HG02610 (cell line): ENCODE measurements around the gene PIEZO1.
"Not testable (repeated sequence)": the region's sequence is repeated elsewhere in the genome, so short reads cannot be mapped to it uniquely, and the experiment has no call there.

ENCODE experiments used
- ATAC-seq: cut with Tn5 transposase; IDR thresholded peaks from one replicate; pipeline ENCODE4 v1.9.1; 2021; ENCODE audit warnings: mild to moderate bottlenecking, moderate library complexity; ENCODE audit not compliant: unreplicated experiment

PIEZO1 gene

GRCh38 chr16:88784074-88784855 is 755 bp downstream of the PIEZO1 start:
- ATAC-seq, result no peak

DNA sequence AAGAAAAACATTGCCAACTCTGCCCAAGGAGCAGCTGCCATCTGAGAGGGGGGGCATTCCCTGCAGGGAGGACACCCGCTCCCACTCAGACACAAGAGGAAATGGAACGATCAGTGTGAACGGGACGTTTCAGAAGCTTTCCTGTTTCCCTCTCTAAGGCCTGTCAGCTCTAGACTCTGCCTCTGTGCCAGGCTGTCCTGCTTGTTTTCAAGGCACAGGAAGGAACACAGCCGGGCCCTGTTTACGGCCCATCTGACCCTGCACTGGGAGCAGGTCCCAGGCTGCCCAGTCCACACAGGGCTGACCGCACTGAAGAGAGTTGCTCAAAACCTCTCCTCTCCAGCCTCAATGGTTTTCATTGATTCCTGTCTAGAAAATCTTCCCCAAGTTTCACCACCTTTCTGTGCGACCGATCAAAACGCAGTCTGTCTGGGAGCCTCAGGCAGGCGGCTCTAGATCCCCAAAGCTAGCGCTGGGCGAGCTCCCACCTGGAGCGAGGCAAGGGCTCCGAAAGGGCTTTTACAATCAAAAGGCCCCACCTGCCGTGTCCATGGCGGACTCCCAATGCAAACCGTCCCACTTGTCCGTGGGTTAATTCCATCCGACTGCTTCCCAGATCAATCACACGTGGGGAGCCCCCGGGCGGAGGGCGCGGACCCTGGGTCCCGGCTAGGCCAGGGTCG is 1.5 kb downstream of the PIEZO1 start:
- no peak for ATAC-seq

DNA sequence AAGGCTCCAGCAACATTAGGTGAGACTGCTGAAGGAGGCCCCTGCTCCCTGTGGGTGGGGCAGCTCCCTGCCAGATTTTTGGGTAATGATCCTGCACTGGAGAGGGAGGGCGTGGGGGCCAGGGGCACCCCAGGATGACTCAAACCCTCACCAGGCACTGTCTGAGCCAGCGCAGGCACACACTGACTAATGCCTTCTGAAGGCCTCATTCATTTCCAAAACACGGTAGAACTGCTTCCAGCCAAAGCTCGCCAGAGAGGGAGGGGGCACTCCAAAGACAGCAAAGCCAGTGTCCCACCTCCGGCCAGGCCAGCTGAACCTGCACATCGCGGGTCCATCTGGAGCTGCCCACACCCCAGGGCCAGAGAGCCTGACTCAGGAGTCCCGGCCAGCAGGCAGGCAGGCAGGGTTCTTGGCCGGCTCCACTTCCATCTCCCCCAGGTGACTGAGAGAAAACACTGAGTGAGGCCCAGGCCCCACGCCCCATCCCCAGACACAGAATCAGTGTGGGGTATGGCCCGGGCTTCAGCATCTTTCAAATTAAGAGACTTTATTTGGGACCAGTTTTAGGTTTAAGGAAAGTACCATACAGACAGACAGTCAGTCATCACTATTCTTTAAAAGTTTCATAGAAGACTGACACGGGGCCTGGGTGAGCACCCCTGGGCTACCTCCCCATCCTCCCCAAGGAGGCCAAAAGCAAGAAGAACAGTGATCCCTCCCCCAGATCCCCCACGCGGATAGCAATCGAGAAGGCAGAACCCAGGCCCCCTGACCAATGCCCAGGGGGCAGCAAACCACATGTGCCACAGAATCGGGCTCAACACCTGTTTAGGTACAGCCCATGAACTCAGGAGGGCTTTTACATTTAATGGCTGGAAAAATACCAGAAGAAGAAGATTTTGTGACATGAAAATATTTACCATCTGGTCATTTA is 2.3 kb downstream of the PIEZO1 start:
- no peak for ATAC-seq

DNA sequence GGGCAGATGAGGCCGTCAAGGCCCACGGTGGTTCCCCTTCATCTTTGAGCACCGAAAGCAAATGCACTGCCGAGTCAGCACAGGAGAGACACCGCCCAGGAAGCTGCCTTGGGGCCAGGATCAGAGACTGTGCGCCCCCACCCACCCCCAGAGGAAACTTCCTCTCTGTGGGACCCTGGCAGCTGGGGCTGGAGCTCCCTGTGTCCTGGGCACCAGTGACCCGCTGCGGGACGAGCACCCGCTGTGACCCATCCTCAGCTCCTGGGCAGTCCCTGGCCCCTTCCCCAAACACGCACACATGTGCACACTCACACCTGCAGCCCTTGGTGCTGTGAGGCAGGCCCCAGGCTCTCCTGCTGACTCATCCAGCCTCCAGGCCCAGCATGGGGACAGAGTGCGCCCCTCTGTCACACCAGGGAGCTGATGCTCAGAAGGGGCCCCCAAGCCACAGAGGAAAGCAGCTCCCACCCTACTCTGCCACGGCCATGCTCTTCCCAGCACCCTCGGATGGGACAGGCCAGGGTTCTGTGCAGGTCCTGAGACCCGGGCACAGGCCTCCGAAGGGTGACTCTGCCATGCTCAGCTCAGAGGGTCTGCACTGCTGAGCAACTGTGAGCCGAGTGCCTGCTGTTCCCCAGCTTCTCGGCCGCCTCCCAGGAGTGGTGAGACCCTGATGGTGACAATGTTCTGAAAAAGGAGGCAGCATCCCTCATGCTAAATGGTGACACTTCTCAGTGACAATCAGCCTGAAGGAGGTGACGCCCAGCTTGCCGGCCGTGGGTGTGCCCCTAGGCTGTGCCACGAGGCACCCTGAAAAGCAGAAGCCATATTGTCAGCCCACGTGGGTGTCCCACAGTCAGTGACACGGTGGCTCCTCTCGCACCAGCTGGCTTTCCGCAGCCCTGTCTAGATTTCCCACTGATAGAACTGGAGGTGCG is 3.6 kb downstream of the PIEZO1 start:
- no peak for ATAC-seq

DNA sequence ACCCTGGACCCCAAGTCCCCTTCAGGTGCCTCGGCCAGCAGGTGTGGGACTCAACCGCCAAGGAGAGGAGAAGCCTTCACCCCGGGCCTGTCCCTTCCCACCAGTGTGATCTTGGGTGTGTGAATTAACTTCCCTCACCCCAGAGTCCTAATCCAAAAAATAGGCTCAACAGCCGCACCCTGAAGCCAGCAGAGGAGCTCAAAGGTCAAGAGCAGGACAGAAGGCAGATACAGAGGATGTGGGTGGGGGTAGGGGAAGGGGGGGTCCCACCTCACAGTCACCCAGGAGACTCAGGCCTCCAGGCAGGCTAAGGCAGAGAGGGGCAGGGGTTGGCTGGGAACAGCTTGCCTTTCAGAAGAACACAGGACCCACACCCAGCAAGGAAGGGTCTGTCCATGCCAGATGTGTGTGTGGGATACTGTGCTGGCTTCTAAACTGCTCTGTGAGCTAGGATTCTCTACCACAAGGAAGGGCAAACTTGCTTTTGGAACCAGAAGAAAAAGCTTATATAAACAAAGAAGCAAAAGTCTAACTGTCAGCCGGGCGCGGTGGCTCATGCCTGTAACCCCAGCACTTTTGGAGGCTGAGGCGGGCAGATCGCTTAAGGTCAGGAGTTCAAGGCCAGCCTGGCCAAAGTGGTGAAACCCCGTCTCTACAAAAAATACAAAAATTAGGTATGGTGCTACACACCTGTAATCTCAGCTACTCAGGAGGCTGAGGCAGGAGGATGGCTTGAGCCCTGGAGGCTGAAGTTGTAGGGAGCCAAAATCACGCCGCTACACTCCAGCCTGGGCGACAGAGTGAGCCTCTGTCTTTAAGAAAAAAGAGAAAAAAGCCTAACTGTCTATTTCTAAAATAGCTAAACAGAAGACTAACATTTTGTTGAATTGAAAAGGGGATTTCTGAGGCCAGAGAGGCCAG is 4.6 kb downstream of the PIEZO1 start:
- no peak for ATAC-seq

- ATAC-seq, result no peak
Measured at GRCh38 chr16:88779406-88780141, 5.4 kb downstream of the PIEZO1 start.

DNA sequence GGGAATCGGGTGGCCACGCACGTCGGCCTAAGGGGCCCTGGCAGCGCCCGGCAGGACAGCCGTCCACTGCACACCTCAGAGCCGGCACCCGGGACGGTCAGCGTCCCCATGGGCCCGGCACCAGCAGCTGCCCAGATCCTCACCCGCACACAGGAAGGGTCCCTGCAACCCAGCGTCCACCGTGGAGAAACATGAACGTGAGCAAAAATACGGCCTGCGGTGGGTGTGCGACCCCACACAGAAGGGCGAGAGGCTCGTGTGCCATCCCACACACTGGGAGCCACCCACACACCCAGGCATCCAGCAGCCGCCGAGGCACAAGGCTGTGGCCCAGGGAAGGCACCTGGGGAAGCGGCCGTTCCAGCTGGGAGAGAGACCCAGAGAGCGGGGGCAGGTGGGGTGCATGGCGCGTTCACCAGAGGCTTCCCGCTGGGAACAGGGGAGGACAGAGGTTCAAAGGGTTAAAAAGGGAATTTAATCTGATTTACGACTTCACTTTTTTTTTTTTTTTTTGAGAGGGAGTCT is 6.4 kb downstream of the PIEZO1 start:
- ATAC-seq, result no peak

GRCh38 chr16:88778271-88778525 is 6.8 kb downstream of the PIEZO1 start:
- no peak for ATAC-seq

DNA sequence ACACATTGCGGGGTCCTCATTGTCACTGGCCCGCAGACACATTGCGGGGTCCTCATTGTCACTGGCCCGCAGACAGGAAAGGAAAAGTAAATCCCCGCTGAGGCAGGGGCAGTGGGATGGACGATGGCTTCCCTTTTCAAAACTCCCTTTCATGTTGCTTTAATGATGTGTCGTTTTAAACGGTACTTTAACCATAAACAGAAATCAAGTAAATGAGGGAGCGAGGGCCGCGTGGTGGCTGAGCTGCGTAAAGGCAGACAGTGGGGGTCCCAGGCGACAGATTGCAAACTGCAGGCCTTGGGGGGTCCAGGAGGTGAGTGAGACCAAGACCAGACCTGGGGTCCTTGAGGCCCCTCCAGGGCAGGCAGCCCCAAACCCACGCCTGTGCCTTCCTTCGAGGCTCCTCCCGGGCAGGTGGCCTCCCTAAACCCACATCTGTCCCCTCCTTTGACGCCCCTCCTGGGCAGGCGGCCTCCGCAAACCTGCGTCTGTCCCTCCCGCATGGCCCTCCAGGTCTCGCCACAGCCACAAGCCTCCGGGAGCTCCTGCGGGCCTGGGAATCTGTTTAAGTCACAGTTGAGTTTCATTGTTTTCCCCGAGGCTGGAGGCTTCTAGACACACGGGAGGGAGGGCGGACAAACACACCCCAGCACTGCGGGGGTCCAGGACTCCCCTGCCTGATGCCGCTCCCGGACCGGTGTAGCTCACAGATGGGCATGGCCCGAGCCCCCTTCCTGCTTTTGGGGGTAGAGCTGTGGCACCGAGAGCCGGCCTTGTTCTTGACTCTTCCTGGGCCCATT is 7.3 kb downstream of the PIEZO1 start:
- ATAC-seq, result no peak

- no peak for ATAC-seq
Measured at GRCh38 chr16:88775825-88776224, 9.2 kb downstream of the PIEZO1 start.

DNA sequence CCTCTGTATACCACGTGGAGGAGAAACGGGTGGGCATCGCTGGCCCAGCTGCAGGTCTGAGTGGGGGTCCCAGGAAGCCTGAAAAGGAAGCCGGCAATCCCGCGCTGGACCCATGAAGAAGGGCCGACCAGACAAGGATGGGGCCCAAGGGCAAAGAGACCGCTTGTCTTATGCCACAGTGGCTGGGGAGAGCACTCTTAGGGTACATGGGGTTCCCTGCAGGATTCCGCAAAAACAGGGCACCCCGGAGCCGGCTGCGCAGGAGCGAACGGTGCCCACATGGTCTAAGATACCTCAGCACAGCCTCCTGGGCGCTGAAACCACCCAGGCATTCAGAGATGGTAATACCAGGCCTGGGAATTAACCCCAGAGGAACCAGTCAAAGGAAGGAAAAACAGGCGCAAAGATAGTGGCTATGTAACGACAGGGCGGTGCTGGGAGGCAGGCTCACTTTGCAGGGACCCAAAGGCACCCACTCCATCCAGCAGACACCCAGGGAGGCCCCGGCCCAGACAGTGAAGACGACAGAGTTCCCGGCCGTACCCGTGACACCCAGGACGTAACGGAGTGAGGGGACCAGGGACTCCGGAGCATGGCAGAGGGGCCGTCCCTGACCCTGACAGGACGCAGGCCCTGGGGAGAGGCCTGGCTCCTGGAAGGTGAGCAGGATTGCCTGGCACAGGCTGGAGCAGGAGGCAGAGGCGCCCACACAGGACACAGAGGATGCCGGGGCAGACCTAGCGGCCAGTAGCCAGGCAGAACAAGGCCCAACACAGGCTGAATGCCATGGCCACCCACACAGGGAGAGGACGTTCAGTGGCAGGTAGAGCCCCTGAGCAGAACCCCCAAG is 10.3 kb downstream of the PIEZO1 start:
- ATAC-seq, result no peak

- ATAC-seq, result no peak
Measured at GRCh38 chr16:88773812-88774291, 11.2 kb downstream of the PIEZO1 start.

- ATAC-seq, result no peak
Measured at GRCh38 chr16:88772871-88773811, 11.9 kb downstream of the PIEZO1 start.

DNA sequence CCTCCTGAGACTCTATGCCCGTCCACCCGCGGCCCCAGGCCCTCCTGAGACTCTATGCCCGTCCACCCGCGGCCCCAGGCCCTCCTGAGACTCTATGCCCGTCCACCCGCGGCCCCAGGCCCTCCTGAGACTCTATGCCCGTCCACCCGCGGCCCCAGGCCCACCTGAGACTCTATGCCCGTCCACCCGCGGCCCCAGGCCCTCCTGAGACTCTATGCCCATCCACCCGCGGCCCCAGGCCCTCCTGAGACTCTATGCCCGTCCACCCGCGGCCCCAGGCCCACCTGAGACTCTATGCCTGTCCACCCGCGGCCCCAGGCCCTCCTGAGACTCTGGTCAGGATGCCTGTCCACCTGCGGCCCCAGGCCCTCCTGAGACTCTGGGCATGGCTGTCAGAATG is 13.2 kb downstream of the PIEZO1 start:
- ATAC-seq, result not testable (repeated sequence)

- ATAC-seq, result no peak
Measured at GRCh38 chr16:88771294-88771772, 13.7 kb downstream of the PIEZO1 start.
